ENCODE results near the gene HUWE1.

GRCh38 chrX:53713987-53714579, 27.6 kb upstream of the HUWE1 start:
- TF ChIP-seq, protein P1, sequence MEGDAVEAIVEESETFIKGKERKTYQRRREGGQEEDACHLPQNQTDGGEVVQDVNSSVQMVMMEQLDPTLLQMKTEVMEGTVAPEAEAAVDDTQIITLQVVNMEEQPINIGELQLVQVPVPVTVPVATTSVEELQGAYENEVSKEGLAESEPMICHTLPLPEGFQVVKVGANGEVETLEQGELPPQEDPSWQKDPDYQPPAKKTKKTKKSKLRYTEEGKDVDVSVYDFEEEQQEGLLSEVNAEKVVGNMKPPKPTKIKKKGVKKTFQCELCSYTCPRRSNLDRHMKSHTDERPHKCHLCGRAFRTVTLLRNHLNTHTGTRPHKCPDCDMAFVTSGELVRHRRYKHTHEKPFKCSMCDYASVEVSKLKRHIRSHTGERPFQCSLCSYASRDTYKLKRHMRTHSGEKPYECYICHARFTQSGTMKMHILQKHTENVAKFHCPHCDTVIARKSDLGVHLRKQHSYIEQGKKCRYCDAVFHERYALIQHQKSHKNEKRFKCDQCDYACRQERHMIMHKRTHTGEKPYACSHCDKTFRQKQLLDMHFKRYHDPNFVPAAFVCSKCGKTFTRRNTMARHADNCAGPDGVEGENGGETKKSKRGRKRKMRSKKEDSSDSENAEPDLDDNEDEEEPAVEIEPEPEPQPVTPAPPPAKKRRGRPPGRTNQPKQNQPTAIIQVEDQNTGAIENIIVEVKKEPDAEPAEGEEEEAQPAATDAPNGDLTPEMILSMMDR (conservative IDR thresholded peaks at IDR 0.05; ENCODE audit: low read depth, low read length), result no peak
- no peak for TF ChIP-seq EZH2 (IDR thresholded peaks at IDR 0.05; ENCODE audit: borderline replicate concordance, low read depth, low read length, poor library complexity, severe bottlenecking)

Measured in A673 (cell line).